ENCODE results near the gene SLC66A2. TPM values are rescaled to one million over a fixed set of nuclear protein-coding genes. Genes with fewer than 3 reads are reported as not detected.

Gene SLC66A2
- total and polyA plus RNA-seq, 2 experiments from 2014 or later, result 33.1 to 67.0 TPM

GRCh38 chr18:79921984-79922965 is 29.2 kb downstream of the SLC66A2 start:
- Histone ChIP-seq H3K4me2 (ENCODE audit: unreplicated experiment) (no peak overlapping the region), H4K20me1 (ENCODE audit: insufficient read depth) (no peaks in the 10 kb centered on the region), H3K79me2 (ENCODE audit: insufficient read depth) (peaks cover 30% of the 10 kb centered on the region), H3K27me3 (replicated peaks; ENCODE audit: insufficient read depth) (no peaks in the 10 kb centered on the region), H3K4me1 (ENCODE audit: insufficient read depth) (no peaks in the 10 kb centered on the region), H3K9ac (no peak overlapping the region), H2AFZ (no peak overlapping the region), H3K9me2 (ENCODE audit: insufficient read depth) (no peaks in the 10 kb centered on the region), H3K27ac (no peak overlapping the region), H3F3A (ENCODE audit: insufficient read depth) (no peaks in the 10 kb centered on the region), H3K4me3 (no peak overlapping the region), H3K36me3 (ENCODE audit: low read depth) (no peaks in the 10 kb centered on the region; the same call in 1 of the 2 replicates), H3K9me3 (ENCODE audit: low read depth) (no peaks in the 10 kb centered on the region)
- 95 to 98% methylated on average over 21 to 24 of the region's 24 CpGs for WGBS, 2 experiments (ENCODE audit: low coverage in 1 of 2, low lambda C conversion rate in 2 of 2, missing lambda C conversion rate in 2 of 2)
- TF ChIP-seq EZH2phosphoT487 (IDR thresholded peaks at IDR 0.05; ENCODE audit: insufficient read depth, low read depth) (no peak), EZH2 (IDR thresholded peaks at IDR 0.05; ENCODE audit: insufficient read depth, poor library complexity, severe bottlenecking) (no peak)
- in situ Hi-C loops (cut with MboI), result no loop called here
- DNase-seq, result no peak

GRCh38 chr18:79919089-79919488 is 32.4 kb downstream of the SLC66A2 start:
- Histone ChIP-seq H2AFZ (no peak overlapping the region), H3F3A (ENCODE audit: insufficient read depth) (no peaks in the 10 kb centered on the region), H3K4me3 (no peak overlapping the region), H3K36me3 (ENCODE audit: low read depth) (no peaks in the 10 kb centered on the region; the same call in 1 of the 2 replicates), H3K4me2 (ENCODE audit: unreplicated experiment) (no peak overlapping the region), H3K27me3 (replicated peaks; ENCODE audit: insufficient read depth) (no peaks in the 10 kb centered on the region), H3K79me2 (ENCODE audit: insufficient read depth) (0 out of 2 replicates have a peak, but pooled peaks cover 10% of the 10 kb centered on the region), H4K20me1 (ENCODE audit: insufficient read depth) (no peaks in the 10 kb centered on the region), H3K27ac (no peak overlapping the region), H3K9ac (no peak overlapping the region), H3K9me2 (ENCODE audit: insufficient read depth) (no peaks in the 10 kb centered on the region), H3K4me1 (ENCODE audit: insufficient read depth) (no peaks in the 10 kb centered on the region), H3K9me3 (ENCODE audit: low read depth) (no peaks in the 10 kb centered on the region)
- 94 to 96% methylated on average over 18 to 19 of the region's 19 CpGs for WGBS, 2 experiments (ENCODE audit: low coverage in 1 of 2, low lambda C conversion rate in 2 of 2, missing lambda C conversion rate in 2 of 2)
- in situ Hi-C loops (cut with MboI), result no loop called here
- no peak for DNase-seq
- TF ChIP-seq EZH2phosphoT487 (IDR thresholded peaks at IDR 0.05; ENCODE audit: insufficient read depth, low read depth) (no peak), EZH2 (IDR thresholded peaks at IDR 0.05; ENCODE audit: insufficient read depth, poor library complexity, severe bottlenecking) (no peak)

- in situ Hi-C loops (cut with MboI), result no loop called here
- H3K9me3 ChIP-seq (ENCODE audit: low read depth), result no peaks in the 10 kb centered on the region
- no peaks in the 10 kb centered on the region for H4K20me1 ChIP-seq (ENCODE audit: insufficient read depth)
- H2AFZ ChIP-seq, result no peak overlapping the region
- no peaks in the 10 kb centered on the region for H3K4me1 ChIP-seq (ENCODE audit: insufficient read depth)
- H3K79me2 ChIP-seq (ENCODE audit: insufficient read depth), result 0 out of 2 replicates have a peak, but pooled peaks cover 5% of the 10 kb centered on the region
- H3K27ac ChIP-seq, result no peak overlapping the region
- no peak overlapping the region for H3K4me2 ChIP-seq (ENCODE audit: unreplicated experiment)
- no peaks in the 10 kb centered on the region for H3K9me2 ChIP-seq (ENCODE audit: insufficient read depth)
- no peak overlapping the region for H3K4me3 ChIP-seq
- WGBS, 2 experiments (ENCODE audit: low coverage in 1 of 2, low lambda C conversion rate in 2 of 2, missing lambda C conversion rate in 2 of 2), result 96 to 97% methylated on average over 20 of the region's 20 CpGs
- DNase-seq, result no peak
- no peaks in the 10 kb centered on the region; the same call in 1 of the 2 replicates for H3K36me3 ChIP-seq (ENCODE audit: low read depth)
- TF ChIP-seq EZH2 (IDR thresholded peaks at IDR 0.05; ENCODE audit: insufficient read depth, poor library complexity, severe bottlenecking) (no peak), EZH2phosphoT487 (IDR thresholded peaks at IDR 0.05; ENCODE audit: insufficient read depth, low read depth) (no peak)
- H3K9ac ChIP-seq, result no peak overlapping the region
- H3F3A ChIP-seq (ENCODE audit: insufficient read depth), result no peaks in the 10 kb centered on the region
- H3K27me3 ChIP-seq (replicated peaks; ENCODE audit: insufficient read depth), result no peaks in the 10 kb centered on the region
Measured at GRCh38 chr18:79918615-79919011, 32.8 kb downstream of the SLC66A2 start.

GRCh38 chr18:79917853-79918614 is 33.4 kb downstream of the SLC66A2 start:
- Histone ChIP-seq H3K9me2 (ENCODE audit: insufficient read depth) (no peaks in the 10 kb centered on the region), H3F3A (ENCODE audit: insufficient read depth) (no peaks in the 10 kb centered on the region), H3K4me2 (ENCODE audit: unreplicated experiment) (no peak overlapping the region), H3K79me2 (ENCODE audit: insufficient read depth) (0 out of 2 replicates have a peak, but pooled peaks cover 5% of the 10 kb centered on the region), H3K9ac (no peak overlapping the region), H3K36me3 (ENCODE audit: low read depth) (no peaks in the 10 kb centered on the region; the same call in 1 of the 2 replicates), H3K4me1 (ENCODE audit: insufficient read depth) (no peaks in the 10 kb centered on the region), H3K27me3 (replicated peaks; ENCODE audit: insufficient read depth) (no peaks in the 10 kb centered on the region), H3K27ac (no peak overlapping the region), H4K20me1 (ENCODE audit: insufficient read depth) (no peaks in the 10 kb centered on the region), H3K9me3 (ENCODE audit: low read depth) (no peaks in the 10 kb centered on the region), H2AFZ (no peak overlapping the region), H3K4me3 (no peak overlapping the region)
- WGBS, 2 experiments (ENCODE audit: low coverage in 1 of 2, low lambda C conversion rate in 2 of 2, missing lambda C conversion rate in 2 of 2), result 95 to 96% methylated on average over 17 to 25 of the region's 25 CpGs
- in situ Hi-C loops (cut with MboI), result no loop called here
- no peak for DNase-seq
- no peak for TF ChIP-seq EZH2 (IDR thresholded peaks at IDR 0.05; ENCODE audit: insufficient read depth, poor library complexity, severe bottlenecking)
- TF ChIP-seq EZH2phosphoT487 (IDR thresholded peaks at IDR 0.05; ENCODE audit: insufficient read depth, low read depth), result no peak

All from GM23248 (cell line).